Measurements from ENCODE around the gene TGFBR2.

TGFBR2 gene

GRCh38 chr3:30606301-30607031, at the start of gene TGFBR2:
TGFBR2 (plus strand) TSS chr3:30606601; CDS start chr3:30606884, 283 bp downstream.
- in situ Hi-C loops (cut with MboI; ENCODE audit: low sequenced_read_pairs, unreplicated experiment): no loop called here
- peak; percentile 68 for DNase-seq (ENCODE audit: low spot score)
- TF ChIP-seq CTCF (IDR thresholded peaks at IDR 0.05; ENCODE audit: borderline replicate concordance, control extremely low read depth, extremely low read depth, insufficient read depth, missing control alignments): no peak

GRCh38 chr3:30557746-30558303, 48.6 kb upstream of the TGFBR2 start:
- no peak for TF ChIP-seq CTCF (IDR thresholded peaks at IDR 0.05; ENCODE audit: borderline replicate concordance, control extremely low read depth, extremely low read depth, insufficient read depth, missing control alignments)
- in situ Hi-C loops (cut with MboI; ENCODE audit: low sequenced_read_pairs, unreplicated experiment): no loop called here
- DNase-seq (ENCODE audit: low spot score): no peak

- DNase-seq (ENCODE audit: low spot score): no peak
- no peak for TF ChIP-seq CTCF (IDR thresholded peaks at IDR 0.05; ENCODE audit: borderline replicate concordance, control extremely low read depth, extremely low read depth, insufficient read depth, missing control alignments)
- in situ Hi-C loops (cut with MboI; ENCODE audit: low sequenced_read_pairs, unreplicated experiment): no loop called here
Observed at GRCh38 chr3:30563956-30564355, 42.4 kb upstream of the TGFBR2 start.

- in situ Hi-C loops (cut with MboI; ENCODE audit: low sequenced_read_pairs, unreplicated experiment): no loop called here
- no peak for TF ChIP-seq CTCF (IDR thresholded peaks at IDR 0.05; ENCODE audit: borderline replicate concordance, control extremely low read depth, extremely low read depth, insufficient read depth, missing control alignments)
- DNase-seq (ENCODE audit: low spot score): no peak
Observed at GRCh38 chr3:30567139-30567753, 39.2 kb upstream of the TGFBR2 start.

- TF ChIP-seq CTCF (IDR thresholded peaks at IDR 0.05; ENCODE audit: borderline replicate concordance, control extremely low read depth, extremely low read depth, insufficient read depth, missing control alignments): no peak
- DNase-seq (ENCODE audit: low spot score): no peak
- in situ Hi-C loops (cut with MboI; ENCODE audit: low sequenced_read_pairs, unreplicated experiment): no loop called here
Observed at GRCh38 chr3:30576946-30577345, 29.5 kb upstream of the TGFBR2 start.

GRCh38 chr3:30577788-30578187, 28.6 kb upstream of the TGFBR2 start:
- in situ Hi-C loops (cut with MboI; ENCODE audit: low sequenced_read_pairs, unreplicated experiment): no loop called here
- TF ChIP-seq CTCF (IDR thresholded peaks at IDR 0.05; ENCODE audit: borderline replicate concordance, control extremely low read depth, extremely low read depth, insufficient read depth, missing control alignments): no peak
- DNase-seq (ENCODE audit: low spot score): no peak

All from GM13976 (cell line).